SKM-1 (cell line): ENCODE results near the gene WBP2NL.
A peak's percentile ranks its signal among the peaks of the same experiment; 100 is the strongest.

Experiments
- DNase-seq: peaks from one replicate; lab custom pipeline; 2025; ENCODE audit not compliant: unreplicated experiment; lab: John Stamatoyannopoulos, UW

Gene WBP2NL

GRCh38 chr22:41978732-41979131, 19.9 kb upstream of the WBP2NL start:
- no peak for DNase-seq

- DNase-seq = no peak
Observed at GRCh38 chr22:41979423-41980250, 19.0 kb upstream of the WBP2NL start.

GRCh38 chr22:41982865-41983264, 15.7 kb upstream of the WBP2NL start:
- no peak for DNase-seq

GRCh38 chr22:41983513-41984405, 14.8 kb upstream of the WBP2NL start:
- DNase-seq = peak; percentile 32

GRCh38 chr22:41987276-41987675, 11.3 kb upstream of the WBP2NL start:
- no peak for DNase-seq

GRCh38 chr22:41989246-41989645, 9.3 kb upstream of the WBP2NL start:
- no peak for DNase-seq

GRCh38 chr22:41991111-41991510, 7.5 kb upstream of the WBP2NL start:
- no peak for DNase-seq

- DNase-seq = no peak
Observed at GRCh38 chr22:41992496-41992895, 6.1 kb upstream of the WBP2NL start.

- no peak for DNase-seq
Observed at GRCh38 chr22:41995211-41995610, 3.4 kb upstream of the WBP2NL start.

- no peak for DNase-seq
Observed at GRCh38 chr22:41996826-41997225, 1.8 kb upstream of the WBP2NL start.

- DNase-seq = no peak
Observed at GRCh38 chr22:42000466-42000865, 1.9 kb downstream of the WBP2NL start.

- no peak for DNase-seq
Observed at GRCh38 chr22:42001121-42001520, 2.5 kb downstream of the WBP2NL start.

GRCh38 chr22:42001706-42002105, 3.1 kb downstream of the WBP2NL start:
- DNase-seq = no peak

GRCh38 chr22:42007922-42008321, 9.3 kb downstream of the WBP2NL start:
- DNase-seq = no peak

GRCh38 chr22:42010778-42011177, 12.2 kb downstream of the WBP2NL start:
- DNase-seq = no peak

GRCh38 chr22:42013385-42013784, 14.8 kb downstream of the WBP2NL start:
- DNase-seq = no peak

GRCh38 chr22:42016111-42016510, 17.5 kb downstream of the WBP2NL start:
- no peak for DNase-seq

GRCh38 chr22:42018224-42018623, 19.6 kb downstream of the WBP2NL start:
- DNase-seq = no peak

GRCh38 chr22:42021571-42021970, 23.0 kb downstream of the WBP2NL start:
- no peak for DNase-seq

- no peak for DNase-seq
Observed at GRCh38 chr22:42022162-42022847, 23.7 kb downstream of the WBP2NL start.

GRCh38 chr22:42025421-42025820, 26.8 kb downstream of the WBP2NL start:
- no peak for DNase-seq
